ENCODE measurements around the gene ZW10. TPM values are rescaled to one million over a fixed set of nuclear protein-coding genes. Genes with fewer than 3 reads are reported as not detected.

ZW10 gene
- polyA plus RNA-seq, 3 donors = 3.3 to 13.1 (median 10.2) TPM

DNA sequence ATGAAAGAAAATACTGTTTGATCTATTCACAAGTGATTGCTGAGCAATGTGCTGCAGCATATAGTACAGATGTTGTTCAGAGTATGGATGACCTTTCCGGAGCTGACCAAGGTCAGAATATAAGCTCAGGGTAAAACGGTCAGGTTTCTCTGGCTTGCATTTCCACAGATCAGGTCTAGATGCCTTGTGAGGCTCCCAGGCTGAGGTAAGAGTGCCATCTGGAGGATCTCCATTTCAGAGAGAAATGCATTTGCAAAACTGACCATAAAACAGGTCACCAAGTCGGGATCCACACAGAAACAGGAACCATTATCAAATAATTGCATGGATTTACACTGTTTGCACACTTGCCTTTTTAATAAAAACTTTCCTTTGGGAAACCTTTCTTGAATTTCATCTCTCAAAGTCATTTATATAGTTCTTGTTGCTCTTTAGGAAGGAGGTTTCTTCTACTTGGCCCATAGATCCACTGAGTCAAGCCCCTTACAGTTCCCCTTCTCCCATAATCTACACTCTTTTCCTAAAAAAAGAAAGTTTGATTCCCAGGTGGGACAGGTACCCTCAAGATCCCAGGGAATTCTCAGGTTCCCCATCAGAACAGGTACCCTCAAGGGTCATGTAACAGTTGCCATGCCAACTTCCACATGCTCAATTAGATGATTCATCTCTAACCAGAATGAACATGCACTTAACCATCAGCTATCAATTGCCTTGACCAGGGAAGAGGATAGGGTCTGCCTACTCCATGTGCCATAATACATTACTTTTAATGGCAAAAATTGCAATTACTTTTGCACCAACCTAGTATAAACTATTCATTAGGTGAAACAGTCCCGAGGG is 42.4 kb downstream of the ZW10 start:
- Histone ChIP-seq H3K79me2 (ENCODE audit: insufficient read depth, low read length) (no peaks in the 10 kb centered on the region), H3K36me3 (replicated peaks in 1 of 2; ENCODE audit: control insufficient read depth in 1 of 2, insufficient read depth in 2 of 2, low read length in 2 of 2) (peaks cover 29 to 48% of the 10 kb centered on the region in 2 donors), H3K4me2 (replicated peaks; ENCODE audit: extremely low read depth, low read length, poor library complexity, severe bottlenecking) (no peak overlapping the region), H4K20me1 (ENCODE audit: insufficient read depth, low read length) (no peaks in the 10 kb centered on the region), H3K9me3 (replicated peaks in 1 of 2; ENCODE audit: control insufficient read depth in 1 of 2, insufficient read depth in 1 of 2, low read length in 2 of 2) (no peaks in the 10 kb centered on the region), H3K27me3 (ENCODE audit: control insufficient read depth in 2 of 2, insufficient read depth in 2 of 2, low read length in 2 of 2) (no peaks in the 10 kb centered on the region), H3K9ac (ENCODE audit: insufficient read depth, low read length, poor library complexity, severe bottlenecking) (no peak overlapping the region), H3K4me3 (replicated peaks in 1 of 3; ENCODE audit: low read depth in 2 of 3, low read length in 3 of 3) (no peak overlapping the region), H2AFZ (ENCODE audit: insufficient read depth, low read depth, low read length, poor library complexity, severe bottlenecking) (no peak overlapping the region), H3K4me1 (ENCODE audit: control insufficient read depth in 1 of 2, insufficient read depth in 2 of 2, low read length in 2 of 2) (peaks cover 3 to 5% of the 10 kb centered on the region in 2 donors), H3K27ac (ENCODE audit: low read depth in 1 of 2, low read length in 2 of 2) (no peak overlapping the region)
- Mint-ChIP-seq H3K9me3 (peaks cover 0 to 2% (median 0%) of the 10 kb centered on the region in 7 donors), H3K27ac (no peak overlapping the region), H3K4me3 (no peak overlapping the region), H3K4me1 (peaks cover 8% of the 10 kb centered on the region), H3K36me3 (peaks cover 39 to 52% of the 10 kb centered on the region in 2 donors), H3K27me3 (ENCODE audit: low read depth in 3 of 3) (no peaks in the 10 kb centered on the region)
- TF ChIP-seq, protein P1, sequence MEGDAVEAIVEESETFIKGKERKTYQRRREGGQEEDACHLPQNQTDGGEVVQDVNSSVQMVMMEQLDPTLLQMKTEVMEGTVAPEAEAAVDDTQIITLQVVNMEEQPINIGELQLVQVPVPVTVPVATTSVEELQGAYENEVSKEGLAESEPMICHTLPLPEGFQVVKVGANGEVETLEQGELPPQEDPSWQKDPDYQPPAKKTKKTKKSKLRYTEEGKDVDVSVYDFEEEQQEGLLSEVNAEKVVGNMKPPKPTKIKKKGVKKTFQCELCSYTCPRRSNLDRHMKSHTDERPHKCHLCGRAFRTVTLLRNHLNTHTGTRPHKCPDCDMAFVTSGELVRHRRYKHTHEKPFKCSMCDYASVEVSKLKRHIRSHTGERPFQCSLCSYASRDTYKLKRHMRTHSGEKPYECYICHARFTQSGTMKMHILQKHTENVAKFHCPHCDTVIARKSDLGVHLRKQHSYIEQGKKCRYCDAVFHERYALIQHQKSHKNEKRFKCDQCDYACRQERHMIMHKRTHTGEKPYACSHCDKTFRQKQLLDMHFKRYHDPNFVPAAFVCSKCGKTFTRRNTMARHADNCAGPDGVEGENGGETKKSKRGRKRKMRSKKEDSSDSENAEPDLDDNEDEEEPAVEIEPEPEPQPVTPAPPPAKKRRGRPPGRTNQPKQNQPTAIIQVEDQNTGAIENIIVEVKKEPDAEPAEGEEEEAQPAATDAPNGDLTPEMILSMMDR (IDR thresholded peaks at IDR 0.05) = no peak
- 95% methylated on average over 2 of the region's 4 CpGs for WGBS (ENCODE audit: insufficient coverage)
- DNase-seq = no peak
- intact Hi-C loops (cut with micrococcal nuclease) = no loop called here

DNA sequence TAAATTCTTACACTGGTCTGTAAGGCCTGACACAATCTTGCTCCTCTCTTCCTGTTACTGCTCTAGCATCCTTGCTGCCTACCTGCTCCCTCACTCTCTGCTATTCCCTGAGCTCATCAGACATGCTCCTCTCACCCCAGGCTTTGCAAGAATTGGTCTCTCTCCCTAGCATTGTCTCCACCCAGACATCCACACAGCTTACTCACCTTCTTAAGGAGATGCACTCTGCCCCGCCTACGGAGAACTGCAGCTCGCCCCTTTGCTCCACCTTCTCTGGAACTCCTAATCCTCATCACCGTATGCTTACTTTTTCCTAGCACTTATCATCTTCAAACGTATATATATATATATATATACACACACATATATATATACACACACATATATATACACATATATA is 44.0 kb downstream of the ZW10 start:
- Histone ChIP-seq H4K20me1 (ENCODE audit: insufficient read depth, low read length) (no peaks in the 10 kb centered on the region), H2AFZ (ENCODE audit: insufficient read depth, low read depth, low read length, poor library complexity, severe bottlenecking) (no peak overlapping the region), H3K4me3 (replicated peaks in 1 of 3; ENCODE audit: low read depth in 2 of 3, low read length in 3 of 3) (no peak overlapping the region), H3K4me2 (replicated peaks; ENCODE audit: extremely low read depth, low read length, poor library complexity, severe bottlenecking) (no peak overlapping the region), H3K79me2 (ENCODE audit: insufficient read depth, low read length) (no peaks in the 10 kb centered on the region), H3K27ac (ENCODE audit: low read depth in 1 of 2, low read length in 2 of 2) (no peak overlapping the region), H3K36me3 (replicated peaks in 1 of 2; ENCODE audit: control insufficient read depth in 1 of 2, insufficient read depth in 2 of 2, low read length in 2 of 2) (peaks cover 16 to 32% of the 10 kb centered on the region in 2 donors), H3K9me3 (replicated peaks in 1 of 2; ENCODE audit: control insufficient read depth in 1 of 2, insufficient read depth in 1 of 2, low read length in 2 of 2) (no peaks in the 10 kb centered on the region), H3K4me1 (ENCODE audit: control insufficient read depth in 1 of 2, insufficient read depth in 2 of 2, low read length in 2 of 2) (peaks cover 3 to 5% of the 10 kb centered on the region in 2 donors), H3K27me3 (ENCODE audit: control insufficient read depth in 2 of 2, insufficient read depth in 2 of 2, low read length in 2 of 2) (no peaks in the 10 kb centered on the region), H3K9ac (ENCODE audit: insufficient read depth, low read length, poor library complexity, severe bottlenecking) (no peak overlapping the region)
- peaks cover 30 to 39% of the 10 kb centered on the region in 2 donors for H3K36me3 Mint-ChIP-seq
- no peak overlapping the region for H3K4me3 Mint-ChIP-seq
- peaks cover 8% of the 10 kb centered on the region for H3K4me1 Mint-ChIP-seq
- peak overlapping the region in 2 of 7 donors; percentile 12 to 33 for H3K27ac Mint-ChIP-seq
- TF ChIP-seq, protein P1 (IDR thresholded peaks at IDR 0.05) = no peak
- intact Hi-C loops (cut with micrococcal nuclease) = no loop called here
- no CpG with 5 or more reads among the region's 5 CpGs for WGBS (ENCODE audit: insufficient coverage)
- no peak for DNase-seq
- peaks cover 0 to 2% (median 0%) of the 10 kb centered on the region in 7 donors for H3K9me3 Mint-ChIP-seq
- no peaks in the 10 kb centered on the region for H3K27me3 Mint-ChIP-seq (ENCODE audit: low read depth in 3 of 3)

Data from CD14-positive monocyte (primary cell).